GM13976 (cell line): Measurements from ENCODE around the gene SLC1A6.

Experiments used
- DNase-seq: peaks from one replicate; pipeline ENCODE4 v3.0.0; 2012; ENCODE audit warnings: low spot score
- in situ Hi-C: fragments of 300-500 bp; cut with MboI; formaldehyde crosslinking; loops from one replicate; pipeline ENCODE4 v1.12.0; 2022; ENCODE audit warnings: low sequenced_read_pairs, mixed read lengths, inconsistent platforms; ENCODE audit not compliant: unreplicated experiment
- TF ChIP-seq, protein P1 (sequence below): IDR thresholded peaks from 2 replicates; pipeline ENCODE4 v1.5.1; 2012; ENCODE audit warnings: borderline replicate concordance, mild to moderate bottlenecking; ENCODE audit not compliant: insufficient read depth; ENCODE audit errors: extremely low read depth, missing control alignments, control extremely low read depth

SLC1A6 gene

GRCh38 chr19:14978161-14978776, 1.4 kb downstream of the SLC1A6 start:
- no peak for DNase-seq
- TF ChIP-seq, protein P1, sequence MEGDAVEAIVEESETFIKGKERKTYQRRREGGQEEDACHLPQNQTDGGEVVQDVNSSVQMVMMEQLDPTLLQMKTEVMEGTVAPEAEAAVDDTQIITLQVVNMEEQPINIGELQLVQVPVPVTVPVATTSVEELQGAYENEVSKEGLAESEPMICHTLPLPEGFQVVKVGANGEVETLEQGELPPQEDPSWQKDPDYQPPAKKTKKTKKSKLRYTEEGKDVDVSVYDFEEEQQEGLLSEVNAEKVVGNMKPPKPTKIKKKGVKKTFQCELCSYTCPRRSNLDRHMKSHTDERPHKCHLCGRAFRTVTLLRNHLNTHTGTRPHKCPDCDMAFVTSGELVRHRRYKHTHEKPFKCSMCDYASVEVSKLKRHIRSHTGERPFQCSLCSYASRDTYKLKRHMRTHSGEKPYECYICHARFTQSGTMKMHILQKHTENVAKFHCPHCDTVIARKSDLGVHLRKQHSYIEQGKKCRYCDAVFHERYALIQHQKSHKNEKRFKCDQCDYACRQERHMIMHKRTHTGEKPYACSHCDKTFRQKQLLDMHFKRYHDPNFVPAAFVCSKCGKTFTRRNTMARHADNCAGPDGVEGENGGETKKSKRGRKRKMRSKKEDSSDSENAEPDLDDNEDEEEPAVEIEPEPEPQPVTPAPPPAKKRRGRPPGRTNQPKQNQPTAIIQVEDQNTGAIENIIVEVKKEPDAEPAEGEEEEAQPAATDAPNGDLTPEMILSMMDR, result no peak

GRCh38 chr19:14977128-14977527, 2.5 kb downstream of the SLC1A6 start:
- TF ChIP-seq, protein P1, result no peak
- in situ Hi-C loops, result no loop called here
- no peak for DNase-seq

More at GRCh38 chr19:14978161-14978776, 1.4 kb downstream of the SLC1A6 start:
- in situ Hi-C loops, result no loop called here

DNA sequence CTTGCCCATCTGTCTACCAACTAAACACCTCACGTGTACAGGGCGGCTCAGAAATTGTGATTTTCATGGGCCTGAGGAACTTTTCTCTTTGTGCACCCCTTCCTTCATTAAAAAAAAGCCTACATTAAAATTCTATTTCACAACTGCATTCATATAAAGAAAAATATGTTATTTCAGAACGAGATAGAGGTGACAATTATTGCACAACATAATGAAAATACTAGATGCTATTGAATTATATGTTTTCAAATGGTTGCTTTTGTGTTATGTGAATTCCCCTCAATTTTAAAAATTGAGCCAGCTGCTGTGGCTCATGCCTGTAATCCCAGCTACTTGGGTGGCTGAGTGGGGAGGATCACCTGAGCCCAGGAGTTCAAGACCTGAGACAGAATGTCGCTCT, 5.2 kb downstream of the SLC1A6 start:
- in situ Hi-C loops, result no loop called here
- TF ChIP-seq, protein P1, result no peak
- DNase-seq, result no peak

- in situ Hi-C loops, result no loop called here
- TF ChIP-seq, protein P1, result no peak
- DNase-seq, result no peak
Measured at GRCh38 chr19:14972676-14973075, 7.0 kb downstream of the SLC1A6 start.

DNA sequence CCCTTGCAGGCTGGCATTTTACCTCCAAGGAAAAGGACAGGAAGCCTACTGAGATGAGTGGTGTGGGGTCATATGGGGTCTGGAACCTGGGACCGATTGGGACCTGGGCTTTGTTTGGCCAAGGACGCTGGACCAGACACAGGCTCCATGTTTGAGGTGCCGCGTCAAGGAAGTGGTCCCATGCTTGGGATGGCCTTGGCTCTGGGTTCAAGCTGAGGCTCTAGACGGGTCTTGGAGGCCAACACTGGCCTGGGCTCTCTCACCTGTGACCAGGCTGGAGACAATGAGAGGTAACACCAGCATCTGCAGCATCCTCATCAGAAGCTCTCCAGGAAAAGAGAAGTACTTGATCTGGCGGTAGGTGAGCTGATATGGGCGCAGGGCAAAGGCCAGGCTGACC, 8.2 kb downstream of the SLC1A6 start:
- no peak for DNase-seq
- in situ Hi-C loops, result no loop called here
- TF ChIP-seq, protein P1, result no peak

DNA sequence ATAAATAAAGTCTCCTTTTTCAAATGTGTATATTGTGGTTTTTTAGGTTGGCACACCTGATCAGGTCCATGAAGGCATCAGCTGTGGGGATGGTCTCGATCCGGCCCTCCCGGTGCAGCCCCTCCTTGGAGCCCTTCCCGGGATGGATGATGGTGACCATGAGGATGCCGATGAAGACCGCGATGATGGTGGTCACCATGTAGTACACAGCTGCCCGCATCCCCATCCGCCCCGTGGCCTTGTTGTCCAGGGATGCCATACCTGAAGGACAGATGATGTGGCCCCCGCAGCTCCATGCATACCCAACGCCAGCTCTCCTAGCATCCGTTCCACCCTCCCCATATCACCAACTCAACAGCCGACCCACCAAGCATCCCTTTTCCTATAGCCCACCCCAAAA, 11.4 kb downstream of the SLC1A6 start:
- in situ Hi-C loops, result no loop called here
- TF ChIP-seq, protein P1, result no peak

More for the DNA sequence above, 11.4 kb downstream of the SLC1A6 start:
- no peak for DNase-seq
